ENCODE measurements around the gene FLRT2. TPM values are rescaled to one million over a fixed set of nuclear protein-coding genes. Genes with fewer than 3 reads are reported as not detected.

The FLRT2 gene
- total RNA-seq, 1 donor = 39.1 TPM

DNA sequence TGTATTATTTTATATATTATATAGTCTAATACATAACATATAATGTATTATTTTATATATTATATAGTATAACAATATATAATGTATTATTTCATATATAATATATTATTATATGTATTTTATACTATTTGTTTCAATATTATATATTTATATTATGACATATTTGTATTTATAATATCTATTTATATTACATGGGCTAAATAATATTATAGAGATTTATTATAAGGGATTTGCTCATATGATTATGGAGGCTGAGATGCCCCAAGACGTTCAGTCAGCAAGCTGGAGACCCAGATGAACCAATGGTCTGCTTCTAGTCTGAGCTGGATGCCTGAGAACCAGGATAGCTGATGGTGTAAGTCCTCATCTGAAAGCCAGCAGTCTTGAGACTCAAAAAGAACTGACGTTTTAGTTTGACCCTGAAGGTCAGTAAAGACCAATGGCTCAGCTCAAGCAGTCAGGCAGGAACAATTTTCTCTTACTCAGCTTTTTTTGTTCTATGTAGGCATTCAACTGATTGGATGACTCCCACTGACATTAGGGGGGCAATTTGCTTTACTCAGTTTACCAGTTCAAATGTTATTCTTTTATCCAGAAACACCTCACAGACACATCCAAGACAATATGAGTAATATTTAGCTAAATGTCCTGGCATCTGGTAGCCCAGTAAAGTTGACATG lies 130.4 kb downstream of the FLRT2 start:
- H2AFZ ChIP-seq (ENCODE audit: low read length) = no peak overlapping the region
- H3K4me1 ChIP-seq (ENCODE audit: insufficient read depth, low read length) = no peaks in the 10 kb centered on the region
- H3K4me3 ChIP-seq (ENCODE audit: insufficient read depth, low read length) = no peak overlapping the region
- no peak for TF ChIP-seq CTCF (IDR thresholded peaks at IDR 0.05; ENCODE audit: extremely low read depth, low read depth, low read length)
- no peaks in the 10 kb centered on the region for H4K20me1 ChIP-seq (ENCODE audit: insufficient read depth, low read length)
- DNase-seq (ENCODE audit: insufficient read length, low spot score, missing footprints) = no peak
- no peaks in the 10 kb centered on the region for H3K27me3 ChIP-seq (ENCODE audit: insufficient read depth, low read length)
- no peak overlapping the region for H3K4me2 ChIP-seq (ENCODE audit: insufficient read depth, low read length)
- H3K36me3 ChIP-seq (ENCODE audit: insufficient read depth, low read length) = no peaks in the 10 kb centered on the region
- no peak overlapping the region for H3K27ac ChIP-seq (ENCODE audit: low read depth, low read length)
- no peaks in the 10 kb centered on the region for H3K79me2 ChIP-seq (ENCODE audit: insufficient read depth, low read length)
- no peaks in the 10 kb centered on the region for H3K9me3 ChIP-seq (ENCODE audit: low read depth, low read length)

GRCh38 chr14:85662096-85662495 lies 132.2 kb downstream of the FLRT2 start:
- H4K20me1 ChIP-seq (ENCODE audit: insufficient read depth, low read length) = no peaks in the 10 kb centered on the region
- no peak for DNase-seq (ENCODE audit: insufficient read length, low spot score, missing footprints)
- H2AFZ ChIP-seq (ENCODE audit: low read length) = no peak overlapping the region
- no peaks in the 10 kb centered on the region for H3K27me3 ChIP-seq (ENCODE audit: insufficient read depth, low read length)
- H3K79me2 ChIP-seq (ENCODE audit: insufficient read depth, low read length) = no peaks in the 10 kb centered on the region
- no peak for TF ChIP-seq CTCF (IDR thresholded peaks at IDR 0.05; ENCODE audit: extremely low read depth, low read depth, low read length)
- H3K4me1 ChIP-seq (ENCODE audit: insufficient read depth, low read length) = no peaks in the 10 kb centered on the region
- no peak overlapping the region for H3K4me3 ChIP-seq (ENCODE audit: insufficient read depth, low read length)
- no peaks in the 10 kb centered on the region for H3K9me3 ChIP-seq (ENCODE audit: low read depth, low read length)
- no peaks in the 10 kb centered on the region for H3K36me3 ChIP-seq (ENCODE audit: insufficient read depth, low read length)
- H3K27ac ChIP-seq (ENCODE audit: low read depth, low read length) = no peak overlapping the region
- no peak overlapping the region for H3K4me2 ChIP-seq (ENCODE audit: insufficient read depth, low read length)

- H3K4me2 ChIP-seq (ENCODE audit: insufficient read depth, low read length) = no peak overlapping the region
- no peaks in the 10 kb centered on the region for H4K20me1 ChIP-seq (ENCODE audit: insufficient read depth, low read length)
- DNase-seq (ENCODE audit: insufficient read length, low spot score, missing footprints) = no peak
- no peaks in the 10 kb centered on the region for H3K36me3 ChIP-seq (ENCODE audit: insufficient read depth, low read length)
- TF ChIP-seq CTCF (IDR thresholded peaks at IDR 0.05; ENCODE audit: extremely low read depth, low read depth, low read length) = no peak
- H3K27me3 ChIP-seq (ENCODE audit: insufficient read depth, low read length) = no peaks in the 10 kb centered on the region
- H3K9me3 ChIP-seq (ENCODE audit: low read depth, low read length) = no peaks in the 10 kb centered on the region
- H2AFZ ChIP-seq (ENCODE audit: low read length) = no peak overlapping the region
- H3K79me2 ChIP-seq (ENCODE audit: insufficient read depth, low read length) = no peaks in the 10 kb centered on the region
- H3K4me3 ChIP-seq (ENCODE audit: insufficient read depth, low read length) = no peak overlapping the region
- no peak overlapping the region for H3K27ac ChIP-seq (ENCODE audit: low read depth, low read length)
- H3K4me1 ChIP-seq (ENCODE audit: insufficient read depth, low read length) = no peaks in the 10 kb centered on the region
Observed at GRCh38 chr14:85663256-85663655, 133.3 kb downstream of the FLRT2 start.

DNA sequence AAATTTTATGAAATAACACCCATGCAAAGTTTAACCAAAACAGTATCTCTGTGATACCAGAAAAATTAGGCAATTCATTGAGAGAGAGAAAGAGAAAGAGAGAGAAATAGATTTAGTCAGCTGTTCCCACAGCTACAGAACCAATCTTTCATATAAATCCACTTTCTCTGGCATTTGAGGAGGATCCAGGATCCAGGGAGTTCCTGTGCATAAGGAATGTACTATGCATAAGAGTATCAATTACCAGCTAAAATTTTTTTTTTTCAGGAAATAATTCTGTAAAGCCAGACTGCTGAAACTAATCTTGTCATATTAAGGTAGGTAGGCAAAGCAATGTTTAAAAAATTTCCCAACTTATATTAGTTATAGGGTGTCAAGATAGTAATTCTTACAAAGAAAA lies 133.7 kb downstream of the FLRT2 start:
- Histone ChIP-seq H3K4me2 (ENCODE audit: insufficient read depth, low read length) (no peak overlapping the region), H3K27me3 (ENCODE audit: insufficient read depth, low read length) (no peaks in the 10 kb centered on the region), H3K79me2 (ENCODE audit: insufficient read depth, low read length) (no peaks in the 10 kb centered on the region), H3K36me3 (ENCODE audit: insufficient read depth, low read length) (no peaks in the 10 kb centered on the region), H3K4me3 (ENCODE audit: insufficient read depth, low read length) (no peak overlapping the region), H4K20me1 (ENCODE audit: insufficient read depth, low read length) (no peaks in the 10 kb centered on the region), H3K27ac (ENCODE audit: low read depth, low read length) (no peak overlapping the region), H3K4me1 (ENCODE audit: insufficient read depth, low read length) (no peaks in the 10 kb centered on the region), H2AFZ (ENCODE audit: low read length) (no peak overlapping the region), H3K9me3 (ENCODE audit: low read depth, low read length) (no peaks in the 10 kb centered on the region)
- no peak for TF ChIP-seq CTCF (IDR thresholded peaks at IDR 0.05; ENCODE audit: extremely low read depth, low read depth, low read length)
- no peak for DNase-seq (ENCODE audit: insufficient read length, low spot score, missing footprints)
